HPDE6-E6E7 (cell line): ENCODE results near the gene CTNNA3.

Experiments
- DNase-seq: peaks from one replicate; pipeline ENCODE4 v3.0.0; 2011; ENCODE audit warnings: missing footprints; ENCODE audit errors: extremely low spot score

The CTNNA3 gene

GRCh38 chr10:66098595-66099480, 1597.2 kb downstream of the CTNNA3 start:
- no peak for DNase-seq

- no peak for DNase-seq
Observed at GRCh38 chr10:66095610-66096009, 1600.4 kb downstream of the CTNNA3 start.

GRCh38 chr10:66085906-66086305, 1610.1 kb downstream of the CTNNA3 start:
- DNase-seq = no peak

- DNase-seq = no peak
Observed at GRCh38 chr10:66071907-66072306, 1624.1 kb downstream of the CTNNA3 start.

- no peak for DNase-seq
Observed at GRCh38 chr10:66058594-66058993, 1637.4 kb downstream of the CTNNA3 start.

GRCh38 chr10:66049335-66049734, 1646.7 kb downstream of the CTNNA3 start:
- DNase-seq = no peak

GRCh38 chr10:66045859-66046258, 1650.1 kb downstream of the CTNNA3 start:
- DNase-seq = peak; percentile 23

GRCh38 chr10:66041771-66042170, 1654.2 kb downstream of the CTNNA3 start:
- no peak for DNase-seq

GRCh38 chr10:66038623-66039022, 1657.4 kb downstream of the CTNNA3 start:
- DNase-seq = no peak

- no peak for DNase-seq
Observed at GRCh38 chr10:66026321-66026720, 1669.7 kb downstream of the CTNNA3 start.

- no peak for DNase-seq
Observed at GRCh38 chr10:66025186-66025585, 1670.8 kb downstream of the CTNNA3 start.

GRCh38 chr10:66021423-66021822, 1674.6 kb downstream of the CTNNA3 start:
- no peak for DNase-seq

- no peak for DNase-seq
Observed at GRCh38 chr10:66008221-66008620, 1687.8 kb downstream of the CTNNA3 start.

GRCh38 chr10:66006411-66006810, 1689.6 kb downstream of the CTNNA3 start:
- no peak for DNase-seq

GRCh38 chr10:65993451-65993850, 1702.5 kb downstream of the CTNNA3 start:
- DNase-seq = no peak

- DNase-seq = no peak
Observed at GRCh38 chr10:65968871-65969270, 1727.1 kb downstream of the CTNNA3 start.

GRCh38 chr10:65968437-65968836, 1727.6 kb downstream of the CTNNA3 start:
- no peak for DNase-seq

- DNase-seq = no peak
Observed at GRCh38 chr10:65964205-65964604, 1731.8 kb downstream of the CTNNA3 start.

GRCh38 chr10:65952086-65952485, 1743.9 kb downstream of the CTNNA3 start:
- no peak for DNase-seq

- peak; percentile 12 for DNase-seq
Observed at GRCh38 chr10:65950075-65950474, 1745.9 kb downstream of the CTNNA3 start.

- no peak for DNase-seq
Observed at GRCh38 chr10:65949526-65949925, 1746.5 kb downstream of the CTNNA3 start.

- no peak for DNase-seq
Observed at GRCh38 chr10:65945061-65945460, 1750.9 kb downstream of the CTNNA3 start.

GRCh38 chr10:65943451-65943850, 1752.5 kb downstream of the CTNNA3 start:
- no peak for DNase-seq
